HG02623 (cell line): Measurements from ENCODE around the gene PCDHB7.
"Not testable (repeated sequence)": the region's sequence is repeated elsewhere in the genome, so short reads cannot be mapped to it uniquely, and the experiment has no call there.

Experiments used
- ATAC-seq: cut with Tn5 transposase; IDR thresholded peaks from one replicate; pipeline ENCODE4 v1.9.1; 2021; ENCODE audit warnings: moderate library complexity; ENCODE audit not compliant: unreplicated experiment

The PCDHB7 gene

DNA sequence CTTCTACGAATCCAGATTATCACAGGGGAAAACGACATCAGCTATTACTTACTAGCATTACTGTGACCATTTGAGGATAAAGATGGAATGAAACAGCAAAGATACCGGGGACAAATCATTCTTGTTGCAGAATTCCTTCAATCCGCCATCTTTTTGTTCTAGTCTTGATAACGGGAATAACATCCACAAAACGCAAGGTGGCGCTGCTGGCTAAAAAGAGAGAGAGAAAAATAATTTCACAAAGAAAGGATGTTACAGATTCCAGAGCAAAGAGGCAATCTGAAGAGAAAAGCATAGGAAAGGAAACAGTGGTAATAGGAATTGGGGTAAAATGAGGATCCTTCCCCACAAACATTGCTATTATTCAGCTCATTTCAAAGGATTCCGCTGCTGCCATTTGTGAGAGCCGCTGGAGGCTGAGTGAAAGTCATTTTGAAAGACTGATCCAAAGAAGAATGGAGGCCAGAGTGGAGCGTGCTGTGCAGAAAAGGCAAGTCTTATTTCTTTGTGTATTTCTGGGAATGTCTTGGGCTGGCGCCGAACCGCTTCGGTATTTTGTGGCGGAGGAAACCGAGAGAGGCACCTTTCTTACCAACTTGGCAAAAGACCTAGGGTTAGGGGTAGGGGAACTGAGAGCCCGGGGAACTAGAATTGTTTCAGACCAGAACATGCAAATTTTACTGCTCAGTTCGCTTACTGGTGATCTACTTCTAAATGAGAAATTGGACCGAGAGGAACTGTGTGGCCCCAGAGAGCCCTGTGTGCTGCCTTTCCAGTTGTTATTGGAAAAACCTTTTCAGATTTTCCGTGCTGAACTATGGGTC, at the start of gene PCDHB7:
TSS of gene PCDHB7 (plus strand) at position 264 of the 824 bp plus-strand sequence. CDS start at position 456, 192 bp downstream.
- no peak for ATAC-seq

DNA sequence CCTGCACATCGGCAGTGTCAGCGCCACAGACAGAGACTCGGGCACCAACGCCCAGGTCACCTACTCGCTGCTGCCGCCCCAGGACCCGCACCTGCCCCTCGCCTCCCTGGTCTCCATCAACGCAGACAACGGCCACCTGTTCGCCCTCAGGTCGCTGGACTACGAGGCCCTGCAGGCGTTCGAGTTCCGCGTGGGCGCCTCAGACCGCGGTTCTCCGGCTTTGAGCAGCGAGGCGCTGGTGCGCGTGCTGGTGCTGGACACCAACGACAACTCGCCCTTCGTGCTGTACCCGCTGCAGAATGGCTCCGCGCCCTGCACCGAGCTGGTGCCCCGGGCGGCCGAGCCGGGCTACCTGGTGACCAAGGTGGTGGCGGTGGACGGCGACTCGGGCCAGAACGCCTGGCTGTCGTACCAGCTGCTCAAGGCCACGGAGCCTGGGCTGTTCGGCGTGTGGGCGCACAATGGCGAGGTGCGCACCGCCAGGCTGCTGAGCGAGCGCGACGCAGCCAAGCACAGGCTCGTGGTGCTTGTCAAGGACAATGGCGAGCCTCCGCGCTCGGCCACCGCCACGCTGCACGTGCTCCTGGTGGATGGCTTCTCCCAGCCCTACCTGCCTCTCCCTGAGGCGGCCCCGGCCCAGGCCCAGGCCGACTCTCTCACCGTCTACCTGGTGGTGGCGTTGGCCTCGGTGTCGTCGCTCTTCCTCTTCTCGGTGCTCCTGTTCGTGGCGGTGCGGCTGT, 48.9 kb upstream of the PCDHB7 start:
- ATAC-seq: not testable (repeated sequence)

DNA sequence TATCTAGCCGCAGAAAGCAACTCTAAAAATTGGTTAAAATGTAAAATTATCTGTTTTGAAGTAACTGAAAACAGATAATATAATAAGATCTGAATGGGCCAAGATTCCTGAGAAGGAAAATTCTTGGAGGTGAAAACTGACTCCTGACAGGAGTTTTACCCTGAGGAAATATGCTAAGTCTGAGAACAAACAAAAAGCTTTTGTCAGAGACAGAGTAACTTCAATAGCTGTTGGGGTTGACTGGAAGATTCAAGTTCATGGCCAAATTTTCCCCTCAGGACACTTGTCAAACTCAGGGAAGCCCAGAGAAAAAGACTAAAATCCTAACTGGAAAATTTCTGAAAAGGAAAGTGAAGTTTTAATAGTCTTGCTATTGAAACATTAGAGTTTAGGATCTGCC, 45.1 kb upstream of the PCDHB7 start:
- no peak for ATAC-seq

DNA sequence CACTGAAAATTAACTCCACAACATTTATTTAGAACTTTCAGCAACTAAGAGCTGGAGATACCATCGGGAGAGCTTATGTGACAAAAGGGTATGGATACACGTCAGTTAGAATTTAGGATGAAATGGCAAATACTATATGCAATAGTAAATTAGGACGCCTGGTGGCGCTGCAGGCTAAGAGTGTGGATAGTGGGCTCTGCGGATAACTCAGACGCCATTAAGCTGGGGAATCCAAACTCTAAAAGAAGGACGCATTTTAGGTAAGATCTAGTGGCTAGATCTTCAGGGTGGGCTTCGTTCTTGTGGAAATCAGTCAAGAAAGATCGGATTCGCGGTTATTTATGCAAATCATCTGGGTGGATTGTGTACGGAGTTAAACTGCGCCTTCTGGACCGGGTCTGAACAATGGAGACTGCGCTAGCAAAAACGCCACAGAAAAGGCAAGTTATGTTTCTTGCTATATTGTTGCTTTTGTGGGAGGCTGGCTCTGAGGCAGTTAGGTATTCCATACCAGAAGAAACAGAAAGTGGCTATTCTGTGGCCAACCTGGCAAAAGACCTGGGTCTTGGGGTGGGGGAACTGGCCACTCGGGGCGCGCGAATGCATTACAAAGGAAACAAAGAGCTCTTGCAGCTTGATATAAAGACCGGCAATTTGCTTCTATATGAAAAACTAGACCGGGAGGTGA, 37.3 kb upstream of the PCDHB7 start, which contains the start of gene PCDHB5:
TSS of gene PCDHB5 (plus strand) at position 177 of the 688 bp plus-strand sequence. CDS start at position 406, 229 bp downstream.
- ATAC-seq: no peak

DNA sequence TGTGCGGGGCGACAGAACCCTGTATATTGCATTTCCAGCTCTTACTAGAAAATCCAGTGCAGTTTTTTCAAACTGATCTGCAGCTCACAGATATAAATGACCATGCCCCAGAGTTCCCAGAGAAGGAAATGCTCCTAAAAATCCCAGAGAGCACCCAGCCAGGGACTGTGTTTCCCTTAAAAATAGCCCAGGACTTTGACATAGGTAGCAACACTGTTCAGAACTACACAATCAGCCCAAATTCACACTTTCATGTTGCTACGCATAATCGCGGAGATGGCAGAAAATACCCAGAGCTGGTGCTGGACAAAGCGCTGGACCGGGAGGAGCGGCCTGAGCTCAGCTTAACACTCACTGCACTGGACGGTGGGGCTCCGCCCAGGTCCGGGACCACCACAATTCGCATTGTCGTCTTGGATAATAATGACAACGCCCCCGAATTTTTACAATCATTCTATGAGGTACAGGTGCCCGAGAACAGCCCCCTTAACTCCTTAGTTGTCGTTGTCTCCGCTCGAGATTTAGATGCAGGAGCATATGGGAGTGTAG, 36.7 kb upstream of the PCDHB7 start:
- no peak for ATAC-seq

DNA sequence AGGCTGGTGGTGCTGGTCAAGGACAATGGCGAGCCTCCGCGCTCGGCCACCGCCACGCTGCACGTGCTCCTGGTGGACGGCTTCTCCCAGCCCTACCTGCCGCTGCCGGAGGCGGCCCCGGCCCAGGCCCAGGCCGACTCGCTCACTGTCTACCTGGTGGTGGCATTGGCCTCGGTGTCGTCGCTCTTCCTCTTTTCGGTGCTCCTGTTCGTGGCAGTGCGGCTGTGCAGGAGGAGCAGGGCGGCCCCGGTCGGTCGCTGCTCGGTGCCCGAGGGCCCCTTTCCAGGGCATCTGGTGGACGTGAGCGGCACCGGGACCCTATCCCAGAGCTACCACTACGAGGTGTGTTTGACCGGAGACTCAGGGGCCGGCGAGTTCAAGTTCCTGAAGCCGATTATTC, 35.1 kb upstream of the PCDHB7 start:
- not testable (repeated sequence) for ATAC-seq

DNA sequence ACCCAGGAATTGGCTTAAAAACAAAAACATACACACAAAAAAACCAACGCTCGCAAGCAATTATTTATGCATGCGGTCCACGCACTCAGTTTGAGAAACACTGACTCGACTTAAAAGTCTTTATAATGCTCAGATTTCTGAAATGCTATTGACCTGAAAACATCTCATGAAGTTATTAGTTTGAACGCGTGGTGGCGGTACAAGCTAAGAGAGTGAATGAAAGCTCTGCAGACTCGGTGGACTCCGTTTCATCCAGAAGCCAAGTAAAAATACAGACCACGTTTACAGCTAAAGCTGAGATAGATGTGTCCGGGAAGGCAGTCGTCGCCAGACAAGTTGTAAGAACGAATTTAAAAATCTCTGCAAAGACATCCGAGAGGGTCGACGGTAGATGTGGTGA, 22.6 kb upstream of the PCDHB7 start, which contains the start of gene PCDHB6:
TSS of gene PCDHB6 (plus strand) at position 246 of the 400 bp plus-strand sequence. CDS start 201 bp downstream, outside the sequence.
- no peak for ATAC-seq

DNA sequence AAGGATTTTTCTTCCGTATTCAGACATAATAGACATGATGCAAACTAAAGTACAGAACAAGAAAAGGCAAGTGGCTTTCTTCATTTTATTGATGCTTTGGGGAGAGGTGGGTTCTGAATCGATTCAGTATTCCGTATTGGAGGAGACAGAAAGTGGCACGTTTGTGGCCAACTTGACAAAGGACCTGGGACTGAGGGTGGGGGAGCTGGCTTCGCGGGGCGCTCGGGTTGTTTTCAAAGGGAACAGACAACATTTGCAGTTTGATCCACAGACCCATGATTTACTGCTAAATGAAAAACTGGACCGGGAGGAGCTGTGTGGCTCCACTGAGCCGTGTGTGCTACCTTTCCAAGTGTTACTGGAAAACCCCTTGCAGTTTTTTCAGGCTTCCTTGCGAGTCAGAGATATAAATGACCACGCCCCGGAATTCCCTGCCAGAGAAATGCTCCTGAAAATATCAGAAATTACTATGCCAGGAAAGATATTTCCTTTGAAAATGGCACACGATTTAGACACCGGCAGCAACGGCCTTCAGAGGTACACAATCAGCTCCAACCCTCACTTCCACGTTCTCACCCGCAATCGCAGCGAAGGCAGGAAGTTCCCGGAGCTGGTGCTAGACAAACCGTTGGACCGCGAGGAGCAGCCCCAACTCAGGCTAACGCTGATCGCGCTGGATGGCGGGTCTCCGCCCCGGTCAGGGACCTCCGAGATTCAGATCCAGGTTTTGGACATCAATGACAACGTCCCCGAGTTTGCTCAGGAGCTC, 22.0 kb upstream of the PCDHB7 start:
- no peak for ATAC-seq

DNA sequence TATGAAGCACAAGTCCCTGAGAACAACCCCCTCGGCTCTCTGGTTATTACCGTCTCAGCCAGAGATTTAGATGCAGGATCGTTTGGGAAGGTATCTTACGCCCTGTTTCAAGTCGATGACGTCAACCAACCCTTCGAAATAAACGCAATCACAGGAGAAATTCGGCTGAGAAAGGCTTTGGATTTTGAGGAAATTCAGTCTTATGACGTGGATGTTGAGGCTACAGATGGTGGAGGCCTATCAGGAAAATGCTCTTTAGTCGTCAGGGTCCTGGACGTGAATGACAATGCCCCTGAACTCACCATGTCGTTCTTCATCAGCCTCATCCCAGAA, 21.5 kb upstream of the PCDHB7 start:
- ATAC-seq: no peak

DNA sequence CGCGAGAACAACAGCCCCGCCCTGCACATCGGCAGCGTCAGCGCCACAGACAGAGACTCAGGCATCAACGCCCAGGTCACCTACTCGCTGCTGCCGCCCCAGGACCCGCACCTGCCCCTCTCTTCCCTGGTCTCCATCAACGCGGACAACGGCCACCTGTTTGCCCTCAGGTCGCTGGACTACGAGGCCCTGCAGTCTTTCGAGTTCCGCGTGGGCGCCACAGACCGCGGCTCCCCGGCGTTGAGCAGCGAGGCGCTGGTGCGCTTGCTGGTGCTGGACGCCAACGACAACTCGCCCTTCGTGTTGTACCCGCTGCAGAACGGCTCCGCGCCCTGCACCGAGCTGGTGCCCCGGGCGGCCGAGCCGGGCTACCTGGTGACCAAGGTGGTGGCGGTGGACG, 20.8 kb upstream of the PCDHB7 start:
- not testable (repeated sequence) for ATAC-seq

DNA sequence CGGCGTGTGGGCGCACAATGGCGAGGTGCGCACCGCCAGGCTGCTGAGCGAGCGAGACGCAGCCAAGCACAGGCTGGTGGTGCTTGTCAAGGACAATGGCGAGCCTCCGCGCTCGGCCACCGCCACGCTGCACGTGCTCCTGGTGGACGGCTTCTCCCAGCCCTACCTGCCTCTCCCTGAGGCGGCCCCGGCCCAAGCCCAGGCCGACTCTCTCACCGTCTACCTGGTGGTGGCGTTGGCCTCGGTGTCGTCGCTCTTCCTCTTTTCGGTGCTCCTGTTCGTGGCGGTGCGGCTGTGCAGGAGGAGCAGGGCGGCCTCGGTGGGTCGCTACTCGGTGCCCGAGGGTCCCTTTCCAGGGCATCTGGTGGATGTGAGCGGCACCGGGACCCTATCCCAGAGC, 20.3 kb upstream of the PCDHB7 start:
- not testable (repeated sequence) for ATAC-seq

DNA sequence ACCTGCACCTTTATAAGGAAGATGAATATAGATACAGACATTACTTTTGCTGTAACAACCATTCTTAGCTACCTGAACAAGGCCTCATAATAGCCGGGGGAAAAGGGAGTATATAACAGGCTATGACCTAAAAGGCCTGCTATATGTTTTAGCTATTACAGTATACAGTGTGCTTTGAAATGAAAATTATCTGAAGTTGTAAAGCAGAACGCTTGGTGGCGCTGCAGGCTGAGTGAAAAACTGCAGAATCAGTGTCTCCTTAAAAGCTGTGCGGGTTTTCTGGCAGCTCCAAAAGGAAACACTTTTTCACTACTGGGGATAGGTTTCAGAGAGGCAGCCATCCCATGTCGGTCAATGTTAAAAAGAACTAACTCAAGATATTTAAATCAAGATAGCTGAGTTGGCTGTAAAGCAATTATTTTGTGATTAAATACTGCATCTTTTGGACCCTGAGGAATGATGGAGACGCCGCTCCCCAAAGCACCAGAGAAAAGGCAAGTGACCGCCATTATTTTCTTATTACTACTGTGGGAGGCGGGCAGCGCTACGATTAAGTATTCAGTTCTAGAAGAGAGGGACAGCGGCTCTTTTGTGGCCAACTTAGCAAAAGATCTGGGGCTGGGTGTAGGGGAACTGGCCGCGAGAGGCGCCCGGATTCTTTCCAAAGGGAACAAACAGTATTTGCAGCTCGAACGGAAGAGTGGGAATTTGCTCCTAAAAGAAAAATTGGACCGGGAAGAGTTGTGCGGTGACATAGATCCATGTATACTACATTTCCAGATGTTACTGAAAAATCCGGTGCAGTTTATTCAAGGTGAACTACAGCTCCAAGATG, 16.7 kb upstream of the PCDHB7 start:
- ATAC-seq: no peak

DNA sequence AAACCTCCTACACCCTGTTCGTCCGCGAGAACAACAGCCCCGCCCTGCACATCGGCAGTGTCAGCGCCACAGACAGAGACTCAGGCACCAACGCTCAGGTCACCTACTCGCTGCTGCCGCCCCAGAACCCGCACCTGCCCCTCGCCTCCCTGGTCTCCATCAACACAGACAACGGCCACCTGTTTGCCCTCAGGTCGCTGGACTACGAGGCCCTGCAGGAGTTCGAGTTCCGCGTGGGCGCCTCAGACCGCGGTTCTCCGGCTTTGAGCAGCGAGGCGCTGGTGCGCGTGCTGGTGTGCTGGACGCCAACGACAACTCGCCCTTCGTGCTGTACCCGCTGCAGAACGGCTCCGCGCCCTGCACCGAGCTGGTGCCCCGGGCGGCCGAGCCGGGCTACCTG, 15.1 kb upstream of the PCDHB7 start:
- ATAC-seq: not testable (repeated sequence)

DNA sequence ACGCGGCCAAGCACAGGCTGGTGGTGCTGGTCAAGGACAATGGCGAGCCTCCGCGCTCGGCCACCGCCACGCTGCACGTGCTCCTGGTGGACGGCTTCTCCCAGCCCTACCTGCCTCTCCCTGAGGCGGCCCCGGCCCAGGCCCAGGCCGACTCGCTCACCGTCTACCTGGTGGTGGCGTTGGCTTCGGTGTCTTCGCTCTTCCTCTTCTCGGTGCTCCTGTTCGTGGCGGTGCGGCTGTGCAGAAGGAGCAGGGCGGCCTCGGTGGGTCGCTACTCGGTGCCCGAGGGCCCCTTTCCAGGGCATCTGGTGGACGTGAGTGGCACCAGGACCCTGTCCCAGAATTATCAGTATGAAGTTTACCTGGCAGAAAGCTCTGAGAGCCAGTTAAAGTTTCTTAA, 14.5 kb upstream of the PCDHB7 start:
- not testable (repeated sequence) for ATAC-seq

DNA sequence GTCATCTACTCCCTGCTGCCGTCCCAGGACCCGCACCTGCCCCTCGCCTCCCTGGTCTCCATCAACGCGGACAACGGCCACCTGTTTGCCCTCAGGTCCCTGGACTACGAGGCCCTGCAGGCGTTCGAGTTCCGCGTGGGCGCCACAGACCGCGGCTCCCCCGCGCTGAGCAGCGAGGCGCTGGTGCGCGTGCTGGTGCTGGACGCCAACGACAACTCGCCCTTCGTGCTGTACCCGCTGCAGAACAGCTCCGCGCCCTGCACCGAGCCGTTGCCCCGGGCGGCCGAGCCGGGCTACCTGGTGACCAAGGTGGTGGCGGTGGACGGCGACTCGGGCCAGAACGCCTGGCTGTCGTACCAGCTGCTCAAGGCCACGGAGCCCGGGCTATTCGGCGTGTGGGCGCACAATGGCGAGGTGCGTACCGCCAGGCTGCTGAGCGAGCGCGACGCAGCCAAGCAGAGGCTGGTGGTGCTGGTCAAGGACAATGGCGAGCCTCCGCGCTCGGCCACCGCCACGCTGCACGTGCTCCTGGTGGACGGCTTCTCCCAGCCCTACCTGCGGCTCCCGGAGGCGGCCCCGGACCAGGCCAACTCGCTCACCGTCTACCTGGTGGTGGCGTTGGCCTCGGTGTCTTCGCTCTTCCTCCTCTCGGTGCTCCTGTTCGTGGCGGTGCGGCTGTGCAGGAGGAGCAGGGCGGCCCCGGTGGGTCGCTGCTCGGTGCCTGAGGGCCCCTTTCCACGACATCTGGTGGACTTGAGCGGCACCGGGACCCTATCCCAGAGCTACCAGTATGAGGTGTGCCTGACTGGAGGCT, 2.1 kb downstream of the PCDHB7 start:
- ATAC-seq: not testable (repeated sequence)

DNA sequence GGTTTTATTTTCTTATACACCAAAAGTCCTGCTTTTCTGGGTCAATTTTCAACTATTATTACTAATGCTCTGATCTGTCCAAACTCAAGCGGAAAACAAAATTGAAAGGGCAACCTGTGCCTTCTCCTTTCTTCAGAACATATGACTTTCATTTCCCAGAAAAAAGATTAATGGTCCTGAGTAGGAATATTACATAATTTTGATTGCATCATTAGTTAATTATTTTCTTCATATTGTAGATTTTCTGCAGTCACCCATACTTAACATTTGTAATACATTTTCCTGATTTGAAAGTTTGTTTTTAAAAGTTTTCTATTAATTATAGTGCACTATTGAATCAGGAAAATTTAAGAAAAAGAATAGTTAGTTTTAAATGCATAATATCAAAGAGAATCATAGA, 3.5 kb downstream of the PCDHB7 start:
- ATAC-seq: no peak

DNA sequence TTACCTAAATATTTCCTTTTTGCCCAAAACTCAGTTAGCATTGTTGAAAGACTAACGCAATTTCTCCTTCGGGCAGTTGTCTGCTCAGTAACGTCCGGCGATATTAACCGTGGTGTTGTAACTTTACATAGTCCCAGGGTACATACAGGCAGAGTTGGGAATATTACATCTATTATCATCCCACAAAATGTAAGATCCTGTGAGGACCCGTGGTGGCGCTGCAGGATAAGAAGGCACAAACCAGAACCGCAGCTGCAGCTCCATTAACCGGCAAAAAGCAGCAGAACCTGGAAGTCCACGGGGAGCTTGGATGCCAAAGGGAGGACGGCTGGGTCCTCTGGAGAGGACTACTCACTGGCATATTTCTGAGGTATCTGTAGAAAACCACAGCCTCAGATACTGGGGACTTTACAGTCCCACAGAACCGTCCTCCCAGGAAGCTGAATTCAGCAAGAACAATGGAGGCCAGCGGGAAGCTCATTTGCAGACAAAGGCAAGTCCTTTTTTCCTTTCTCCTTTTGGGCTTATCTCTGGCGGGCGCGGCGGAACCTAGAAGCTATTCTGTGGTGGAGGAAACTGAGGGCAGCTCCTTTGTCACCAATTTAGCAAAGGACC, 5.2 kb downstream of the PCDHB7 start, which contains the start of gene PCDHB8:
TSS of gene PCDHB8 (plus strand) at position 214 of the 615 bp plus-strand sequence. CDS start at position 459, 245 bp downstream.
- ATAC-seq: not testable (repeated sequence)

DNA sequence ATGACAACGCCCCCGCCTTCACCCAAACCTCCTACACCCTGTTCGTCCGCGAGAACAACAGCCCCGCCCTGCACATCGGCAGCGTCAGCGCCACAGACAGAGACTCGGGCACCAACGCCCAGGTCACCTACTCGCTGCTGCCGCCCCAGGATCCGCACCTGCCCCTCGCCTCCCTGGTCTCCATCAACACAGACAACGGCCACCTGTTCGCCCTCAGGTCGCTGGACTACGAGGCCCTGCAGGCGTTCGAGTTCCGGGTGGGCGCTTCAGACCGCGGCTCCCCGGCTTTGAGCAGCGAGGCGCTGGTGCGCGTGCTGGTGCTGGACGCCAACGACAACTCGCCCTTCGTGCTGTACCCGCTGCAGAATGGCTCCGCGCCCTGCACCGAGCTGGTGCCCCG, 6.9 kb downstream of the PCDHB7 start:
- not testable (repeated sequence) for ATAC-seq
